K562 (cell line): ENCODE measurements around the gene MBNL2. TPM values are rescaled to one million over a fixed set of nuclear protein-coding genes. Genes with fewer than 3 reads are reported as not detected.
A peak's percentile ranks its signal among the peaks of the same experiment; 100 is the strongest.

Experiments
- CCNT2 ChIP-seq: IDR thresholded peaks from 2 replicates; pipeline ENCODE4 v1.6.1; 2011; ENCODE audit warnings: borderline replicate concordance, low read depth, mild to moderate bottlenecking, moderate library complexity, mixed read lengths, low read length; ENCODE audit not compliant: insufficient read length; ENCODE audit errors: extremely low read depth
- CGGBP1 ChIP-seq: fragments of 250-450 bp; sonication (Bioruptor Pico); IDR thresholded peaks from 2 replicates; pipeline ENCODE4 v1.9.0; 2021; ENCODE audit warnings: mild to moderate bottlenecking
- CHD4 ChIP-seq: fragments of 200-600 bp; sonication (generic); IDR thresholded peaks from 3 replicates; pipeline ENCODE4 v1.6.1; 2012; ENCODE audit warnings: low read depth, mild to moderate bottlenecking, mixed read lengths, low read length, inconsistent platforms; ENCODE audit not compliant: insufficient read depth, insufficient replicate concordance, poor library complexity, severe bottlenecking
- CREB3 ChIP-seq: fragments of 450-650 bp; conservative IDR thresholded peaks from 2 replicates; pipeline ENCODE4 v1.6.1; 2016; ENCODE audit warnings: missing genetic modification characterization, low read depth, mild to moderate bottlenecking, missing compliant biosample characterization, moderate library complexity
- FOXK1 ChIP-seq: sonication (generic); formaldehyde crosslinking; IDR thresholded peaks from 2 replicates; pipeline ENCODE4 v1.8.0; 2022; ENCODE audit warnings: missing genetic modification reagents, mild to moderate bottlenecking, borderline replicate concordance
- FOXM1 ChIP-seq, 2 experiments: fragments of 450-650 bp in 1 of 2; sonication (generic) in 1 of 2; formaldehyde crosslinking in 1 of 2; IDR thresholded peaks; 2 replicates each; pipeline versions ENCODE4 v1.6.1 to v1.9.0; 2017 to 2022; ENCODE audit warnings: low read depth in 2 of 2, mild to moderate bottlenecking in 2 of 2, missing genetic modification reagents in 1 of 2, moderate library complexity in 1 of 2
- HES1 ChIP-seq: fragments of 450-650 bp; IDR thresholded peaks from 2 replicates; pipeline ENCODE4 v1.6.1; 2016; ENCODE audit warnings: low read depth, mild to moderate bottlenecking, moderate library complexity
- KLF16 ChIP-seq: IDR thresholded peaks from 2 replicates; pipeline ENCODE4 v1.6.1; 2016; ENCODE audit warnings: antibody characterized with exemption
- MAFG ChIP-seq: fragments of 450-650 bp; conservative IDR thresholded peaks from 2 replicates; pipeline ENCODE4 v1.6.1; 2016; ENCODE audit warnings: missing genetic modification characterization, missing compliant biosample characterization
- MXI1 ChIP-seq: IDR thresholded peaks from 2 replicates; pipeline ENCODE4 v1.6.1; 2011; ENCODE audit warnings: low read depth, mild to moderate bottlenecking, improper control_type of control experiment, low read length
- NCOA2 ChIP-seq, 2 experiments: fragments of 450-650 bp; IDR thresholded peaks; 2 replicates each; pipeline ENCODE4 v1.6.1; 2018; ENCODE audit warnings: mild to moderate bottlenecking in 2 of 2, moderate library complexity in 1 of 2; ENCODE audit not compliant: partially characterized antibody in 2 of 2
- RCOR1 ChIP-seq, 2 experiments: IDR thresholded peaks; 2 replicates each; pipeline ENCODE4 v1.6.1; 2012; ENCODE audit warnings: low read depth in 2 of 2, low read length in 2 of 2, borderline replicate concordance in 1 of 2, improper control_type of control experiment in 1 of 2
- YBX1 ChIP-seq: fragments of 450-650 bp; IDR thresholded peaks from 2 replicates; pipeline ENCODE4 v1.7.1; 2016; ENCODE audit warnings: mild to moderate bottlenecking
- ZBTB1 ChIP-seq: sonication (generic); formaldehyde crosslinking; IDR thresholded peaks from 2 replicates; pipeline ENCODE4 v1.8.1; 2023; ENCODE audit warnings: missing genetic modification reagents, low read depth, mild to moderate bottlenecking, borderline replicate concordance
- ZNF174 ChIP-seq: fragments of 250-450 bp; sonication (Bioruptor Pico); IDR thresholded peaks from 2 replicates; pipeline ENCODE4 v1.4.0; 2020; ENCODE audit warnings: mild to moderate bottlenecking
- ZNF324 ChIP-seq: fragments of 250-450 bp; sonication (Bioruptor Pico); IDR thresholded peaks from 2 replicates; pipeline ENCODE4 v1.4.0; 2020; ENCODE audit warnings: mild to moderate bottlenecking
- ZNF512 ChIP-seq: IDR thresholded peaks from 2 replicates; pipeline ENCODE4 v1.6.1; 2016; ENCODE audit warnings: missing genetic modification characterization, missing compliant biosample characterization
- polyA plus RNA-seq, 8 experiments: library from polyadenylated mRNA; depleted of rRNA in 4 of 8; stranded (reverse) in 5 of 8; unstranded in 3 of 8; fragments of >200 nt; fragmentation: Nextera tagmentation in 2 of 8; fragmentation: Illumina TruSeq in 1 of 8; extraction: Ambion mirVana in 2 of 8; extraction: Trizol in 1 of 8; gene quantifications; 2 replicates each; pipeline versions ENCODE4 v1.2.1 to v1.2.3, GENCODE V29; 2011 to 2014; ENCODE audit warnings: inconsistent platforms in 1 of 8, missing spikeins in 1 of 8
- total RNA-seq, 7 experiments: library from RNA; depleted of rRNA in 6 of 7; stranded (reverse); fragments of >200 nt in 6 of 7; fragmentation: Illumina TruSeq in 2 of 7; extraction: Trizol in 2 of 7; gene quantifications; 2 replicates each; pipeline versions ENCODE4 v1.2.1 to v1.2.3, GENCODE V29; 2011 to 2021; ENCODE audit warnings: low replicate concordance in 1 of 7
- TF ChIP-seq, protein P1 (sequence below): fragments of 250-450 bp; sonication (Bioruptor Pico); IDR thresholded peaks from 2 replicates; pipeline ENCODE4 v1.5.0; 2021; ENCODE audit warnings: mild to moderate bottlenecking, moderate library complexity

The MBNL2 gene
- total and polyA plus RNA-seq, 9 of the 15 experiments (the other 6 are each of a cell fraction or from before 2014, with no cell fraction given) = 7.0 to 24.8 (median 13.8) TPM

DNA sequence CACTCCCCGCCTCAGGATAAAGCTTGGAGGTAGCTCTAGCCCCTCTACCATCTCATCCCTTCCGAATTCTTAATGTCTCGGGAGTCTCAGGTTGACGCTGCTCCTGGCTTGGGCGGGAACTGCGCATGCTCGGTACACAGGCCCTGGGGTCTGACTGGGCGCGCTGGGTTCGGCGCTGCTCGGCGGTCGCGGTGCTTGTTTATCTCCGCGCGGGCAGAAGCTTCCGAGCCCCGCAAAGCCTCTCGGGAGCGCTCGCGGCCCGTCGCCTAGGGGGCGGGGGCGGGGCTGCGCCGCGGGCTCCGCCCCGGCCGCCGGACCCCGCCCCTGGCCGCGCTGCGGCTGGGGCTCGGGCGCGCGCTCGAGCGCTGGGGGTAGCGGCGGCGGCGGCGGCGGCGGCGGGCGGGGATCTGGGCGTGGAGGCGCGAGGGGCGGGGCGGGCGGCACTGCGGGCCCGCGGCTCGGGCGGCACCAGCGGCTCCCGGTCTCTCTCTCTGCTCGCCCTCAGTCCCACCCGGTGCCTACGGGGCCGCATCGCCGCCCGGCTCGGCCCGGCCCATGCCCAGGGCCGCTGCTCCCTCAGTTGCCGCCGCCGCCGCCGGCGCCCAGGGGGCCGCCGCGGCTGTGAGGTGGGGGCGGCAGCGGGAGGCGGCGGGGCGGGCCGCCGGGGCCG, 211.7 kb downstream of the MBNL2 start, which contains the start of gene RAP2A (continued):
- TF ChIP-seq HES1 (no peak), ZBTB1 (CRISPR knock-in tag) (no peak), ZNF324 (no peak), NCOA2 (IDR thresholded peaks at IDR 0.05; ENCODE audit: partially characterized antibody in 2 of 2) (no peak), CREB3 (tag) (no peak), RCOR1 (IDR thresholded peaks at IDR 0.05; ENCODE audit: borderline replicate concordance in 1 of 2, low read depth in 2 of 2, low read length in 2 of 2) (no peak), CGGBP1 (CRISPR knock-in tag) (no peak), KLF16 (no peak), CCNT2 (peak; percentile 24), MAFG (tag) (no peak), MXI1 (no peak), ZNF174 (CRISPR knock-in tag) (no peak), FOXM1 (IDR thresholded peaks at IDR 0.05; ENCODE audit: low read depth) (no peak), FOXM1 (CRISPR knock-in tag; IDR thresholded peaks at IDR 0.05; ENCODE audit: low read depth) (no peak), ZNF512 (tag) (no peak), YBX1 (no peak), CHD4 (no peak), FOXK1 (0 out of 2 replicates have a peak, but pooled peaks have one; percentile 66)
- TF ChIP-seq, protein P1, sequence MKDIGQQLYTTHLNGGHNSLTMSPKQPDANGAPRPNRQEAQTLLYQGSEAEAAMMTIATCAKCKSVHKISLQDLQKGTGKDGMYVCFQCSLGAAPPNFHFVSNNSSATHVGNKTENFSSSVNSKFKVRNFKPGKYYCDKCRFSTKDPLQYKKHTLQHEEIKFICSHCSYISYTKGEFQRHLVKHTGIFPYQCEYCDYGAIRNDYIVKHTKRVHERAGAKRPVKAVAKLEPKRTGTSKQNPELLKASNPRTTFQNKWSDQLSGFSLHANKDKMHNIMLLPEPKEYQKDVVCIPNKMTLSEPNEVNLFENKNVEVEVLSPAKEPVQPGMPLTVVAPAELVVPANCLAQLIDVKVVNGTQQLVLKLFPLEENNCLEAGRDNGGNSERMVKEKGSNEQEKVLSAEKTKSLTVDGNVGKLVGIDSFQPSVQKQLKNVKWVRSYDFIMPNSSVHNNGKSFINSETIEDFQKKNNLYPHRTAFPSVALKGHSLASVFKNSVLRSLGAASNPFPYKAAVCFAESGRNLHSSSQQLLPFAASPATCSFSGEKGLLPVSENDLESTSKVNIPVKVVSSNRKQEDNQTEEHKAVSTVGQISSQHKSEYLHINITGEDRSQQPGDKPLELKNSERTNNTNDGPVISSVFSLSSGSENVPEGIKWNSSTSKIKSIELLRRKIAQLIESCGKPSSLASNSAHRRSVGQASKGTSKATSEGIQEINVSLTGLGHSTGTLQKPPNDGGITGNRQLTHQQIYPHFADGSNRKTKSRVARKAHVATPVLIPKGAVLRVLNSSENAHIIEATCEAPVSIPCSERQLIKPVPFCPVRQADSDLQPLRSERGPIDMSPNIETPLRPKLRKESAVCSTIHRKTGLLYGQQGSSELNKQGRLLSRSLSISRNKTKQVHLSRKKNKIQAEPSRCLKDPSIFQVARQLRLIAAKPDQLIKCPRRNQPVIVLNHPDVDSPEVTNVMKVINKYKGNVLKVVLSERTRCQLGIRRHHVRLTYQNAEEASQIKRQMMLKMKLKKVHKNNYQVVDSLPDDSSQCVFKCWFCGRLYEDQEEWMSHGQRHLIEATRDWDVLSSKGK (CRISPR knock-in tag) = no peak
